ENCODE data around the gene TREML2.

GRCh38 chr6:41150671-41151070 lies 50.3 kb downstream of the TREML2 start:
- peak in 2 of 3 experiments; percentile 28 to 44; a peak in 2 of 4 replicates for TF ChIP-seq CTCF (IDR thresholded peaks at IDR 0.05; ENCODE audit: control extremely low read depth in 1 of 3, insufficient read depth in 1 of 3, low read depth in 1 of 3, low read length in 3 of 3)
- TF ChIP-seq ZNF274 (IDR thresholded peaks at IDR 0.05; ENCODE audit: borderline replicate concordance, extremely low read depth, low read length) = no peak
- TF ChIP-seq YY1 (IDR thresholded peaks at IDR 0.05; ENCODE audit: low read depth, low read length) = no peak
- TF ChIP-seq MAFK (IDR thresholded peaks at IDR 0.05; ENCODE audit: low read depth, low read length) = no peak
- TF ChIP-seq JUND (IDR thresholded peaks at IDR 0.05; ENCODE audit: low read length) = no peak
- no peak for TF ChIP-seq POLR2A (IDR thresholded peaks at IDR 0.05; ENCODE audit: control extremely low read depth in 1 of 2, low read depth in 2 of 2, low read length in 2 of 2)
- TF ChIP-seq USF2 (IDR thresholded peaks at IDR 0.05; ENCODE audit: low read length) = no peak
- no peak for TF ChIP-seq CBX8 (IDR thresholded peaks at IDR 0.05; ENCODE audit: borderline replicate concordance, low read depth, low read length)
- TF ChIP-seq EZH2 (IDR thresholded peaks at IDR 0.05; ENCODE audit: low read depth, low read length, severe bottlenecking) = no peak
- TF ChIP-seq KDM1A (IDR thresholded peaks at IDR 0.05; ENCODE audit: borderline replicate concordance, low read length) = no peak
- TF ChIP-seq GTF2F1 (IDR thresholded peaks at IDR 0.05; ENCODE audit: borderline replicate concordance, low read depth, low read length) = no peak
- no peak for TF ChIP-seq CEBPB (IDR thresholded peaks at IDR 0.05; ENCODE audit: low read depth, low read length)
